DOHH2 (cell line): ENCODE measurements around the gene NT5C1B.

Experiments used
- EZH2phosphoT487 ChIP-seq: fragments of 200-600 bp; sonication (generic); IDR thresholded peaks from 2 replicates; pipeline ENCODE4 v1.6.1; 2017; ENCODE audit warnings: borderline replicate concordance, mild to moderate bottlenecking, antibody characterized with exemption, low read length, moderate library complexity, mixed read lengths
- TF ChIP-seq, protein P1 (sequence below): fragments of 200-600 bp; sonication (generic); IDR thresholded peaks from one replicate; pipeline ENCODE4 v1.5.1; 2014; ENCODE audit warnings: antibody characterized with exemption, mild to moderate bottlenecking, low read depth, low read length; ENCODE audit not compliant: poor library complexity, severe bottlenecking

DNA sequence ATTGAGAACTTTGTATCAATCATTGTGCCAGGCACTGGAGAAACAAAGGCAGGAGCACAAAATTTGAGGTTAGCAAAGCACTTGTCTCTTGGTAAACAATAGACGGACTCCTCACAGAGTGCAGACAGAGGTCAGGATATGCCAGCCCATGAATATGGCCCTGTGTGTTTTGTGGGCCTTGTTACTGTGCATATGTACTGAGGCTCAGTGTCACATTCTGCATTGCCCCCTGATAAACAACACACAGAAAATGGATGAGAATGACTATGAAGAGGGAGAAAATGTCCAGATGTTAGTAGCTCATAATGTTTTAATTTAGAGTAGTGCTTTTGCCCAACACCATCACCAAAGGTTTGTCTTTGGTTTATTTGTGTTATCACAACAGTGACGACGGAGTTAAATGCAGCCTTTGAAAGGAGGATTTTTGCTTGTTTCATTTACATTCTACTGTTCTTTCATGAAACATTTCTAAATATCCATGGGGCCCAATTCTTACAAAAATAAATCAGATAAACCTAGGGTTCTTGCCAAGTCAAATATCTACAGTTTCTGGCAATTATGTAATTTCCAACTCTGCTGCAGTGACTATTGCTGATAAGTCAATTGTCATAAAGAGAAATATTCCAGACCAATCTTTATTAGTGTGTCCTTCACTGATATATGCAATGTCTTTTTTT is 14.6 kb upstream of the NT5C1B start:
- TF ChIP-seq, protein P1, sequence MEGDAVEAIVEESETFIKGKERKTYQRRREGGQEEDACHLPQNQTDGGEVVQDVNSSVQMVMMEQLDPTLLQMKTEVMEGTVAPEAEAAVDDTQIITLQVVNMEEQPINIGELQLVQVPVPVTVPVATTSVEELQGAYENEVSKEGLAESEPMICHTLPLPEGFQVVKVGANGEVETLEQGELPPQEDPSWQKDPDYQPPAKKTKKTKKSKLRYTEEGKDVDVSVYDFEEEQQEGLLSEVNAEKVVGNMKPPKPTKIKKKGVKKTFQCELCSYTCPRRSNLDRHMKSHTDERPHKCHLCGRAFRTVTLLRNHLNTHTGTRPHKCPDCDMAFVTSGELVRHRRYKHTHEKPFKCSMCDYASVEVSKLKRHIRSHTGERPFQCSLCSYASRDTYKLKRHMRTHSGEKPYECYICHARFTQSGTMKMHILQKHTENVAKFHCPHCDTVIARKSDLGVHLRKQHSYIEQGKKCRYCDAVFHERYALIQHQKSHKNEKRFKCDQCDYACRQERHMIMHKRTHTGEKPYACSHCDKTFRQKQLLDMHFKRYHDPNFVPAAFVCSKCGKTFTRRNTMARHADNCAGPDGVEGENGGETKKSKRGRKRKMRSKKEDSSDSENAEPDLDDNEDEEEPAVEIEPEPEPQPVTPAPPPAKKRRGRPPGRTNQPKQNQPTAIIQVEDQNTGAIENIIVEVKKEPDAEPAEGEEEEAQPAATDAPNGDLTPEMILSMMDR, result no peak
- TF ChIP-seq EZH2phosphoT487, result no peak
